ENCODE data around the gene EIF3D.

DNA sequence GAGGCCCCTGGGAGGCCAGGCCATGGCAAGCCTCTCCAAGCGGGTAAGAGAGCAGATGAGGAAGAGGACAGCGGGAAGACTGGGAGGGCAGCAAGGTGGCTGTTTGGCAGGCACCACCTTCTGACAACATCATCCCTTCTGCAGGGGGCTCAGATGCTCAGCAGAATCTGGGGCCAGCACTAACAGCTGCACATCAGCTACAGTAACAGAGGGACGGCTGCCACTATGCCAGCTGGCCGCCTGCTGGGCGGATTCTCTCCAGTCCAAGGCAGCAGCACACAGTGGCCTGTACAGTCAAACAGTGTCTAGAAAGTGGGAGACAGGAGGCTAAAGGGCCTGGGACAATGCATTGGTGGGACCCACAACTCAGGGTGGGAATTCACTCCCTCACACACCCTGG lies 36.9 kb downstream of the EIF3D start:
- no peak for TF ChIP-seq ZNF274 (IDR thresholded peaks at IDR 0.05; ENCODE audit: low read length)
- TF ChIP-seq ZNF274 (tag by site-specific recombination; IDR thresholded peaks at IDR 0.05; ENCODE audit: borderline replicate concordance) = no peak
- TF ChIP-seq ZBTB48 (tag by site-specific recombination; IDR thresholded peaks at IDR 0.05) = no peak
- no peak for TF ChIP-seq ZNF311 (tag by site-specific recombination; IDR thresholded peaks at IDR 0.05; ENCODE audit: borderline replicate concordance)
- TF ChIP-seq, protein P1, sequence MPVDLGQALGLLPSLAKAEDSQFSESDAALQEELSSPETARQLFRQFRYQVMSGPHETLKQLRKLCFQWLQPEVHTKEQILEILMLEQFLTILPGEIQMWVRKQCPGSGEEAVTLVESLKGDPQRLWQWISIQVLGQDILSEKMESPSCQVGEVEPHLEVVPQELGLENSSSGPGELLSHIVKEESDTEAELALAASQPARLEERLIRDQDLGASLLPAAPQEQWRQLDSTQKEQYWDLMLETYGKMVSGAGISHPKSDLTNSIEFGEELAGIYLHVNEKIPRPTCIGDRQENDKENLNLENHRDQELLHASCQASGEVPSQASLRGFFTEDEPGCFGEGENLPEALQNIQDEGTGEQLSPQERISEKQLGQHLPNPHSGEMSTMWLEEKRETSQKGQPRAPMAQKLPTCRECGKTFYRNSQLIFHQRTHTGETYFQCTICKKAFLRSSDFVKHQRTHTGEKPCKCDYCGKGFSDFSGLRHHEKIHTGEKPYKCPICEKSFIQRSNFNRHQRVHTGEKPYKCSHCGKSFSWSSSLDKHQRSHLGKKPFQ (tag by site-specific recombination; IDR thresholded peaks at IDR 0.05) = no peak
- no peak for TF ChIP-seq KLF10 (tag by site-specific recombination; IDR thresholded peaks at IDR 0.05)
- no peak for TF ChIP-seq CTCF (tag by site-specific recombination; IDR thresholded peaks at IDR 0.05)
- no peak for TF ChIP-seq YY1 (tag by site-specific recombination; IDR thresholded peaks at IDR 0.05)
- no peak for TF ChIP-seq BCL11A (tag by site-specific recombination; IDR thresholded peaks at IDR 0.05; ENCODE audit: low read depth)
- no peak for TF ChIP-seq ZNF701 (tag by site-specific recombination; IDR thresholded peaks at IDR 0.05)
- TF ChIP-seq ZNF624 (tag by site-specific recombination; IDR thresholded peaks at IDR 0.05) = no peak
- no peak for TF ChIP-seq ZEB2 (tag by site-specific recombination; IDR thresholded peaks at IDR 0.05)
